IMR-90 (cell line): ENCODE results near the gene ZNF639. TPM values are rescaled to one million over a fixed set of nuclear protein-coding genes. Genes with fewer than 3 reads are reported as not detected.

Experiments
- polyA plus RNA-seq, 3 experiments: library from polyadenylated mRNA; depleted of rRNA; stranded (reverse); fragments of >200 nt; gene quantifications; 2 replicates each; pipeline ENCODE4 v1.2.3, GENCODE V29; 2012; ENCODE audit warnings: low replicate concordance in 1 of 3
- total RNA-seq: library from RNA; depleted of rRNA; stranded (reverse); fragments of >200 nt; gene quantifications from 2 replicates; pipeline ENCODE4 v1.2.3, GENCODE V29; 2012; rRNA removed

ZNF639 gene
- total and polyA plus RNA-seq, 2 of the 4 experiments (the other 2 are of a cell fraction), result 15.9 to 50.5 TPM

Other genes starting within 250 kb of the ZNF639 start
- gene PIK3CA, start 174.7 kb upstream of the ZNF639 start, total RNA-seq, result 22.4 and 28.6 TPM in 2 replicates
- gene PIK3CA, start 174.7 kb upstream of the ZNF639 start, polyA plus RNA-seq (2012; rRNA removed), result 4.1 and 5.7 TPM in 2 replicates
- gene KCNMB3, start 71.9 kb upstream of the ZNF639 start, total RNA-seq, result 0.72 and 0.83 TPM in 2 replicates
- 0.59 and 1.2 TPM in 2 replicates for gene KCNMB3, start 71.9 kb upstream of the ZNF639 start, polyA plus RNA-seq (2012; rRNA removed)
- gene MFN1, start 24.7 kb downstream of the ZNF639 start, total RNA-seq, result 40.3 and 75.0 TPM in 2 replicates
- 17.3 and 23.6 TPM in 2 replicates for gene MFN1, start 24.7 kb downstream of the ZNF639 start, polyA plus RNA-seq (2012; rRNA removed)
- 112 and 131 TPM in 2 replicates for gene GNB4, start 128.4 kb downstream of the ZNF639 start, total RNA-seq
- 20.1 and 22.1 TPM in 2 replicates for gene GNB4, start 128.4 kb downstream of the ZNF639 start, polyA plus RNA-seq (2012; rRNA removed)
- 70.1 and 115 TPM in 2 replicates for gene ACTL6A, start 239.9 kb downstream of the ZNF639 start, total RNA-seq
- gene ACTL6A, start 239.9 kb downstream of the ZNF639 start, polyA plus RNA-seq (2012; rRNA removed), result 40.3 and 48.3 TPM in 2 replicates